ENCODE results near the gene NNT. TPM values are rescaled to one million over a fixed set of nuclear protein-coding genes. Genes with fewer than 3 reads are reported as not detected.

The NNT gene
- total and polyA plus RNA-seq, 2 of the 8 experiments (the other 6 are each of a cell fraction or from before 2014, with no cell fraction given): 11.0 to 22.2 TPM

DNA sequence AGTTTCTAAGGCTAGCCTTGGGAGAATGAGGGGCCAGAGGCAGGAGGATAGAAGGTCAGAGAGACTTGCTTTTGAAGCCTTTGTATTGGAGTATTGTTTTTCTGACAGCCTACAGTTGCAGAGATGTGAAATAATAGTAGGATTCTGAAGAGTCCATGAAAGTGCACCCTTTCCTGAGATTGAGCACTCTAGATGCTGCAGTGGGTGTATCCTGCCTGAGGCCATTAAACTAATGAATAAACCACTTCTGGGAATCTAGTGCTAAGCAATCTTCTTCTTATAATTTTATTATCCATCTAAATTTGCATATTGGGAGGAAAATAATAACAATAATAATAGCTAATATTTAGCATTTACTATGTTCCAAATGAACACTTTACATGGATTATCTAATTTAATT is 19.3 kb upstream of the NNT start (continued):
- TF ChIP-seq SP2 (IDR thresholded peaks at IDR 0.05; ENCODE audit: low read length): no peak
- TF ChIP-seq TBP (IDR thresholded peaks at IDR 0.05; ENCODE audit: low read depth, low read length): no peak
